Aorta (tissue), 5 donors: ENCODE results near the gene GADL1. TPM values are rescaled to one million over a fixed set of nuclear protein-coding genes. Genes with fewer than 3 reads are reported as not detected.

Source experiments
- ATAC-seq: fragments of 200-7000 bp; cut with Tn5 transposase; one replicate; pipeline ENCODE4 v1.9.1; 2022; ENCODE audit warnings: moderate library complexity; ENCODE audit not compliant: low FRiP score
- DNase-seq, 2 donors: peaks; one replicate each; pipeline ENCODE4 v3.0.0-alpha.2; 2020
- H3K27ac ChIP-seq, 2 donors: one replicate each; pipeline ENCODE4 v1.5.1; 2013; ENCODE audit warnings: low read length in 2 of 2, mild to moderate bottlenecking in 2 of 2, moderate library complexity in 2 of 2, control low read depth in 1 of 2, inconsistent platforms in 1 of 2, low read depth in 1 of 2
- H3K27me3 ChIP-seq, 2 donors: one replicate each; pipeline ENCODE4 v1.6.1; 2013; ENCODE audit warnings: control low read depth in 1 of 2, low read length in 1 of 2, mild to moderate bottlenecking in 1 of 2, moderate library complexity in 1 of 2; ENCODE audit not compliant: insufficient read depth in 2 of 2, control insufficient read depth in 1 of 2
- H3K36me3 ChIP-seq, 2 donors: one replicate each; pipeline ENCODE4 v1.6.1; 2013; ENCODE audit warnings: control low read depth in 1 of 2, low read length in 1 of 2, mild to moderate bottlenecking in 1 of 2; ENCODE audit not compliant: insufficient read depth in 2 of 2, control insufficient read depth in 1 of 2
- H3K4me1 ChIP-seq, 2 donors: one replicate each; pipeline ENCODE4 v1.6.1; 2013; ENCODE audit warnings: low read length in 2 of 2, control low read depth in 1 of 2, mild to moderate bottlenecking in 1 of 2, moderate library complexity in 1 of 2; ENCODE audit not compliant: insufficient read depth in 2 of 2, control insufficient read depth in 1 of 2
- H3K4me3 ChIP-seq, 2 donors: one replicate each; pipeline ENCODE4 v1.5.1; 2013; ENCODE audit warnings: low read length in 2 of 2, control low read depth in 1 of 2, mild to moderate bottlenecking in 1 of 2
- H3K9me3 ChIP-seq: one replicate; pipeline ENCODE4 v1.6.1; 2013; ENCODE audit warnings: mild to moderate bottlenecking, low read length; ENCODE audit not compliant: control insufficient read depth
- WGBS, 2 donors: extraction: QIAGEN DNeasy Blood & Tissue Kit; methylation state at CpG; one replicate each; pipeline ENCODE4 v1.1.7; 2013; 5-methylcytosine and 5-hydroxymethylcytosine counted together
- intact Hi-C, 2 donors: fragments of 100-400 bp; cut with DNase I; formaldehyde crosslinking; loops; one replicate each; pipeline versions ENCODE4 v1.14.2 to v1.15.0; 2022
- polyA plus RNA-seq, 2 donors: library from polyadenylated mRNA; stranded (reverse); fragments of 200-250 nt; gene quantifications; one replicate each; pipeline ENCODE4 v1.2.3, GENCODE V29; 2013
- total RNA-seq, 2 donors: library from RNA; stranded (reverse); fragmentation: NEBNext Ultra II Directional; extraction: Animal tissue kit (Norgen Biotek cat#: 25700); gene quantifications; one replicate each; pipeline ENCODE4 v1.2.1, GENCODE V29; 2021
- donor health status: healthy with polysubstance abuse.
- donor health status: Bipolar disorder and iron deficiency.
- donor health status: DM: no; HTN: no; CAD: no.
- donor health status: DM: no; HTN: no; CAD: no.
- donor health status: DM: yes; HTN: yes; CAD: no.

The GADL1 gene
- total and polyA plus RNA-seq, 4 donors: 0.10 to 2.3 (median 1.7) TPM

- Histone ChIP-seq H3K9me3 (no peaks in the 10 kb centered on the region), H3K4me1 (peaks cover 13 to 24% of the 10 kb centered on the region in 2 donors), H3K27ac (peak overlapping the region in 1 of 2 donors; percentile 35), H3K27me3 (no peaks in the 10 kb centered on the region), H3K36me3 (peaks cover 0 to 3% of the 10 kb centered on the region in 2 donors), H3K4me3 (no peak overlapping the region)
- no peak for ATAC-seq
- intact Hi-C loops: no loop called here
- DNase-seq: no peak
- 25 to 31% methylated on average over 3 of the region's 3 CpGs for WGBS, 2 donors
These were observed 210.1 kb downstream of the GADL1 start for GRCh38 chr3:30684356-30684755.

- WGBS, 2 donors: 87 to 91% methylated on average over 3 of the region's 3 CpGs
- no peak for ATAC-seq
- peak overlapping the region; percentile 7 to 37 for H3K27ac ChIP-seq
- peaks cover 10 to 22% of the 10 kb centered on the region in 2 donors for H3K4me1 ChIP-seq
- intact Hi-C loops: no loop called here
- no peak overlapping the region for H3K4me3 ChIP-seq
- peaks cover 5% of the 10 kb centered on the region in 2 donors for H3K36me3 ChIP-seq
- DNase-seq: no peak
- H3K9me3 ChIP-seq: no peaks in the 10 kb centered on the region
- H3K27me3 ChIP-seq: no peaks in the 10 kb centered on the region
These were observed 210.7 kb downstream of the GADL1 start for GRCh38 chr3:30683769-30684168.

GRCh38 chr3:30682434-30683155 lies 211.9 kb downstream of the GADL1 start:
- H3K4me1 ChIP-seq: peaks cover 9 to 13% of the 10 kb centered on the region in 2 donors
- H3K9me3 ChIP-seq: no peaks in the 10 kb centered on the region
- H3K36me3 ChIP-seq: peaks cover 6 to 7% of the 10 kb centered on the region in 2 donors
- peak overlapping the region in 1 of 2 donors; percentile 43 for H3K27ac ChIP-seq
- intact Hi-C loops: no loop called here
- 2 to 4% methylated on average over 1 of the region's 1 CpG for WGBS, 2 donors
- no peaks in the 10 kb centered on the region for H3K27me3 ChIP-seq
- ATAC-seq (peak; percentile 42), DNase-seq (no peak)
- H3K4me3 ChIP-seq: no peak overlapping the region

GRCh38 chr3:30681649-30682211 lies 212.7 kb downstream of the GADL1 start:
- no peaks in the 10 kb centered on the region for H3K27me3 ChIP-seq
- H3K4me3 ChIP-seq: no peak overlapping the region
- peak; percentile 53 to 78 for DNase-seq
- ATAC-seq: peak; percentile 67
- peaks cover 9 to 13% of the 10 kb centered on the region in 2 donors for H3K4me1 ChIP-seq
- H3K27ac ChIP-seq: peak overlapping the region in 1 of 2 donors; percentile 64
- no peaks in the 10 kb centered on the region for H3K9me3 ChIP-seq
- WGBS, 2 donors: 49 to 57% methylated on average over 6 of the region's 6 CpGs
- intact Hi-C loops: no loop called here
- H3K36me3 ChIP-seq: peaks cover 6 to 7% of the 10 kb centered on the region in 2 donors

GRCh38 chr3:30680789-30681648 lies 213.4 kb downstream of the GADL1 start:
- Histone ChIP-seq H3K36me3 (peaks cover 6 to 7% of the 10 kb centered on the region in 2 donors), H3K4me1 (peaks cover 8 to 9% of the 10 kb centered on the region in 2 donors), H3K4me3 (no peak overlapping the region), H3K9me3 (no peaks in the 10 kb centered on the region), H3K27ac (peak overlapping the region in 1 of 2 donors; percentile 3), H3K27me3 (no peaks in the 10 kb centered on the region)
- ATAC-seq: no peak
- intact Hi-C loops: no loop called here
- DNase-seq: no peak
- 90% methylated on average over 18 of the region's 18 CpGs for WGBS, 2 donors

GRCh38 chr3:30679045-30679444 lies 215.4 kb downstream of the GADL1 start:
- Histone ChIP-seq H3K36me3 (peaks cover 11 to 12% of the 10 kb centered on the region in 2 donors), H3K4me1 (peaks cover 5 to 7% of the 10 kb centered on the region in 2 donors), H3K27me3 (no peaks in the 10 kb centered on the region), H3K4me3 (no peak overlapping the region), H3K27ac (no peak overlapping the region), H3K9me3 (no peaks in the 10 kb centered on the region)
- intact Hi-C loops: loop anchor here in 1 of 2 donors (5.0 kb wide), 2 partner anchors 52 to 147 kb away; no protein-coding TSS in a partner anchor
- DNase-seq: no peak
- no peak for ATAC-seq

- Histone ChIP-seq H3K36me3 (peaks cover 12 to 13% of the 10 kb centered on the region in 2 donors), H3K9me3 (no peaks in the 10 kb centered on the region), H3K4me1 (peaks cover 3 to 12% of the 10 kb centered on the region in 2 donors), H3K27ac (no peak overlapping the region), H3K4me3 (no peak overlapping the region), H3K27me3 (no peaks in the 10 kb centered on the region)
- no peak for DNase-seq
- 93 to 95% methylated on average over 8 of the region's 8 CpGs for WGBS, 2 donors
- ATAC-seq: no peak
- intact Hi-C loops: loop anchor here in 1 of 2 donors (5.0 kb wide), 2 partner anchors 50 to 145 kb away; no protein-coding TSS in a partner anchor
These were observed 217.1 kb downstream of the GADL1 start for GRCh38 chr3:30677347-30677685.

- Histone ChIP-seq H3K9me3 (no peaks in the 10 kb centered on the region), H3K27me3 (no peaks in the 10 kb centered on the region), H3K36me3 (peaks cover 12 to 17% of the 10 kb centered on the region in 2 donors), H3K4me1 (peaks cover 2 to 10% of the 10 kb centered on the region in 2 donors), H3K27ac (no peak overlapping the region), H3K4me3 (no peak overlapping the region)
- ATAC-seq (no peak), DNase-seq (no peak)
- intact Hi-C loops: loop anchor here in 1 of 2 donors (5.0 kb wide), 2 partner anchors 49 to 144 kb away; no protein-coding TSS in a partner anchor
- WGBS, 2 donors: 66 to 67% methylated on average over 4 of the region's 4 CpGs
These were observed 217.8 kb downstream of the GADL1 start for GRCh38 chr3:30676424-30677346.
